GM18526 (cell line): Measurements from ENCODE around the gene FOXN1.

ENCODE experiments used
- POLR2A ChIP-seq: IDR thresholded peaks from 3 replicates; pipeline ENCODE4 v1.6.1; 2011; ENCODE audit not compliant: insufficient read length; ENCODE audit errors: extremely low read depth

Gene FOXN1

GRCh38 chr17:28527181-28527681 is 21.1 kb downstream of the FOXN1 start:
- TF ChIP-seq POLR2A: no peak

DNA sequence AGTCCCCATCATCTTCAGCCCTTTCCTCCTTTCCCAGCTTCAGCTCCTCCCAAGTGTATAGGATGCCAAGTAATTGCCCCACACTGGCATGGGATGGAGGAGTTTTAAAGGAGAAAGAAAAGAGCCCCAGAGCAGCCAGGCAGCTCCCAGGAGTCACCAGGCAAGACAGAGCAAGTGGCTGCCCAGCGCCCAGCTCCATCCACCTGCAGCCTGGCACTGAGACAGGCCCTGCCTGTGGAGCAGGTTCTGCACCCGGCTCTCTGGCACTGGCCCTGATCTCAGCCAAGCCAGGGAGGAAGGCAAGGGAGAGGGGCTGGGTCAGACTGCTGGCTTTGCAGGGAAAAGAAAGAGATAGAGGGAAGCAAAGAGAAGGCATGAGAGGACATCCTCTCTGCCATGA is 21.7 kb downstream of the FOXN1 start:
- TF ChIP-seq POLR2A: no peak

DNA sequence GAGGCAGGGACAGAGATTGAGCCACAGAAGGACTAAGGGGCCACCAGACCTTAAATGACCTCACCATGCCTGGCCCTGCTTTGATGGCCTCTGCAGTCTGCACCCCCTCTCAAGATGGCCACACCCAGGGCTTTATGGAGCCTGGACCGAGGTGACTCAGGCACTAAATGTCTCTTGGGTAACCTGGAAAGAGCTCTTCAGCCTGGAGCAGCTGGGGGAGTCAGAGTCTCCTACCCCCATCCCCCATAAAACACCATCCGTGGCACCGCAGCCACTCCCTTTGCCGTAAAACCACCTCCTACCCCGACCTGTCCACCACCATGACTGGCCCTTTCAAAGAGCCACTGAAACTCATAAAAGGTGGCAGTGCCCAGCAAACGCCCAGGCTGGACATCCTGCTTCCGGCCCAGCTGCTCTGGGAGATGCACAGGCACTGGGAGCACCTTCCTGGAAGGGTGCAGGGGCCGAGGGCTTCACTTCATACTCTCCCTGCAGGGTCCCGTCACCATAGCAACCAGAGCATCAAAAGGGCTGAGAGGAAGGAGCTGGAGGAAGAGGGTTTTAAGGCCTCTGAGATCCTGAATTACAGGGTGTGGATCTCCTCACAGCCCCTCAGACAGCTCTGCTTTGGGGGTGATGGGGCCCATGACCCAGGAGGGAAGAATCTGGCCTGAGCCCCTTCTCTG is 22.3 kb downstream of the FOXN1 start:
- TF ChIP-seq POLR2A: no peak

- no peak for TF ChIP-seq POLR2A
These were observed 22.9 kb downstream of the FOXN1 start for GRCh38 chr17:28529013-28529400.

DNA sequence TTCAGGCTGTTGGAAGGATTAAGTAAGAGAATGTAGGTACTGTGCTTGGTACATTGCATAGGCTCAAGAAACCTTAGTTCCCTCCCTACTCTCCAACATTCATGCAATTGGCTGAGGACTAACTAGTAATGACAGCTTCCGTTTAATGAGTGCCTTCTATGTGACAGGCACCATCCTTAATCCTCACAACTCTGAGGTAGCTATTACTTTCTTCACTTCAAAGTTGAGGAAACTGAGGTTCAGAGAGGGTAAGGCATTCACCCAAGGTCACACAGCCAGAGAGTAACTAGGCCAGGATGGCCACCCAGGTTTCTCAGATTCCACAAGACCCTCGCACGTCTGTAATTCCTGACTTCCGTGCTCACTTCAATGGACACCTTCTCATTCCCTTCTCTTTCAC is 24.1 kb downstream of the FOXN1 start:
- TF ChIP-seq POLR2A: no peak

GRCh38 chr17:28530926-28531325 is 24.8 kb downstream of the FOXN1 start:
- no peak for TF ChIP-seq POLR2A

GRCh38 chr17:28532050-28532960 is 26.2 kb downstream of the FOXN1 start:
- TF ChIP-seq POLR2A: no peak

DNA sequence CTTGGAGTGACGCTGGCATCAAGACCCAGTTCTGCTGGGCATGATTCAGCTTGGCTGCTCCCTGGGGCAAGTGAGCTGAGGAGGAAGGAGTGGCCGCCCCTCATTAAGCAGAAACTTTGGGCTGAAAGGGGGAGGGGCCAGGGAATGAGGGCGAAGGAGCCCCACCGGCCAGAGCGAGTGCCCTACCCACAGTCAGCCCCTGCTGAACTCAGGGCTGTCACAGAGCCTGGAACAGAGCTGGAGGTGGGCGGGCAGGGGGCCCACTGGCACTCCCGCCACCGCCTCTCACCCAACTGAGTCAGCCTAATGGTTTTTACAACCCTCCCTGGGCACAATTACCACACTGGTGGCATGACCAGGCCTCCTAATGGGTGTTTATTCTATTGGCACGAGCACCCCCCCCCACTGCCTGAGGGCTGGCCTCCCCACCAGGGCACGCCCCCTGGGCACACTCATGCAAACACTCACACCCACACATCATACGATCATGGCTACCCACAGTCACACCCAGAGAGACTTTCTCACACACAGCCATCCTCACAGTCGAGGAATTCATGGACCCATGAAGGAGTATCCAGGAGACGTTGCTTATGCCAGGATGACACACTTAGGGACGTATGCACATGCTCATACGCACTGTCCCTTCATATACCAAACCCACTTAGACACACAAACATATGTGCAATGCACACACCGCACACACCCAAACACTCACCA is 27.1 kb downstream of the FOXN1 start:
- TF ChIP-seq POLR2A: no peak

- TF ChIP-seq POLR2A: no peak
These were observed 28.7 kb downstream of the FOXN1 start for GRCh38 chr17:28534740-28535375.

DNA sequence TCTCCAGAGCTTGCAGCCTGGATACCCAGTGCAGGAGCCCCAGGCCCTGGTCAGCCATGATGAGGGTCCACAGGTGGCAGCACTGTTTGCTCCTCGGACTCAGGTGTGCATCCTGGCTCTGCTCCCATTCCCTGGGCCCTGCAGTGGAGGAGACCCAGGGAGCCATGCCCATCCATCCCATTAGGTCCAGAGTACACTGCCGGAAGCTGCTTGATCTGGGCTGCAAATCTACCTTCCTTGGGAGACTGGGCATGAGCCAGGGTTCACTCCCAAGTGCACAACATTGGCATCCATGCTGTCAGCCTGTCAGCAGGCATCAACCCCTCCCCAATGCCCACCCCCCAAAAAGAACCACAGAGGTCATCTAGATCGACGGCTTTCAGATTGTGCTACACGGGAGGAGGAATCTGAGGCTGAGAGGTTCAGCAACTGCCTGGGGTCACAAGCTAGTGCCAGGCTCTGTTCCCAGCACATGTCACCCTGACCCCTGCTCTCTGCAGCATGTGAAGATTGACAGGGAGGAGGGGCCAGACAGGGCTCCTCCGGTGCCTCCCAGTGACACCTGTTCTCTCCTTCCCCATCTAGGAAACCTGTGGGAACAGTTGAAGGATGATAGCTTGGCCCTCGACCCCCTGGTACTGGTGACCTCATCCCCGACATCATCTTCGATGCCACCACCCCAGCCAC is 30.5 kb downstream of the FOXN1 start:
- no peak for TF ChIP-seq POLR2A

DNA sequence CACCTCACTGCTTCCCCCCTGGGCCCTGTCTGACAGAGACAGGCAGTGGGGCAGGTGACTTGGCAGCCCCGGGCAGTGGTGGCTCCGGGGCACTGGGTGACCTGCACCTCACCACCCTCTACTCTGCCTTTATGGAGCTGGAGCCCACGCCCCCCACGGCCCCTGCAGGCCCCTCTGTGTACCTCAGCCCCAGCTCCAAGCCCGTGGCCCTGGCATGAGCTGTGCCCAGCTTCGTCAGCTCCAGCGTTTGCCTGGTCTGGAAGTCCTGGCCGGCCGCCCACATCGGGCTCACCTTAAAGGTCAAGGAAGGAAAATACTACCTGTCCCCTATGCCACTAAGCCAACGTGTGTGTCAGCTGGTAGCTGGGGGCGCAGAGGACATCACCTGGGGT is 31.1 kb downstream of the FOXN1 start:
- TF ChIP-seq POLR2A: no peak

- no peak for TF ChIP-seq POLR2A
These were observed 32.2 kb downstream of the FOXN1 start for GRCh38 chr17:28538296-28538895.

DNA sequence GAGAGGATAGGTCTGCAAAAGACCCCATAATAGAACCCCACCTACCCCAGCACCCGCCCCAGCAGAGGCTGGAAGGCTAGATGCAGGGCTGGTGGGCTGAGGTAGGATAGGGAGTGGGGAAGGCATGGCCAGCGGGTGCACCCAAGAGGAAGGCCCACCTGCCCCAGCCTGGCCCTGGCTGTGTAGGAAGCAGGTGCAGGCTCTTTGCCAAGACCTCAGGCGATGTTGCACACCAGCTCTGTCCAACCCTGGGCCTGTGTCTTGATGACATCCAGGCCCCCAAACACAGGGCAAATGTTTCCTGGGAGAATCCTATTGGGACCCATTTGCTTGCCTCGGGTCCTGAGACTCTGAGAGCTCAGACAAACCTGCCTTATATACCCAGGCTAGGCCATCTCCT is 34.1 kb downstream of the FOXN1 start:
- no peak for TF ChIP-seq POLR2A

- no peak for TF ChIP-seq POLR2A
These were observed 35.3 kb downstream of the FOXN1 start for GRCh38 chr17:28541439-28541838.
